Skin epidermis (tissue), 12 donors: ENCODE data around the gene RNF183.

ENCODE experiments used
- H3K27ac ChIP-seq, 21 experiments: fragments of 200-600 bp; sonication (generic) in 11 of 21; one replicate each; pipeline ENCODE4 v1.5.0; 2020; ENCODE audit warnings: mild to moderate bottlenecking in 3 of 21, inconsistent platforms in 2 of 21, moderate library complexity in 2 of 21
- H3K4me3 ChIP-seq, 7 experiments: fragments of 200-600 bp; sonication (generic) in 2 of 7; one replicate each; pipeline ENCODE4 v1.5.0; 2020; ENCODE audit warnings: inconsistent platforms in 2 of 7, mild to moderate bottlenecking in 2 of 7, moderate library complexity in 1 of 7

The RNF183 gene, protein sequence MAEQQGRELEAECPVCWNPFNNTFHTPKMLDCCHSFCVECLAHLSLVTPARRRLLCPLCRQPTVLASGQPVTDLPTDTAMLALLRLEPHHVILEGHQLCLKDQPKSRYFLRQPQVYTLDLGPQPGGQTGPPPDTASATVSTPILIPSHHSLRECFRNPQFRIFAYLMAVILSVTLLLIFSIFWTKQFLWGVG

DNA sequence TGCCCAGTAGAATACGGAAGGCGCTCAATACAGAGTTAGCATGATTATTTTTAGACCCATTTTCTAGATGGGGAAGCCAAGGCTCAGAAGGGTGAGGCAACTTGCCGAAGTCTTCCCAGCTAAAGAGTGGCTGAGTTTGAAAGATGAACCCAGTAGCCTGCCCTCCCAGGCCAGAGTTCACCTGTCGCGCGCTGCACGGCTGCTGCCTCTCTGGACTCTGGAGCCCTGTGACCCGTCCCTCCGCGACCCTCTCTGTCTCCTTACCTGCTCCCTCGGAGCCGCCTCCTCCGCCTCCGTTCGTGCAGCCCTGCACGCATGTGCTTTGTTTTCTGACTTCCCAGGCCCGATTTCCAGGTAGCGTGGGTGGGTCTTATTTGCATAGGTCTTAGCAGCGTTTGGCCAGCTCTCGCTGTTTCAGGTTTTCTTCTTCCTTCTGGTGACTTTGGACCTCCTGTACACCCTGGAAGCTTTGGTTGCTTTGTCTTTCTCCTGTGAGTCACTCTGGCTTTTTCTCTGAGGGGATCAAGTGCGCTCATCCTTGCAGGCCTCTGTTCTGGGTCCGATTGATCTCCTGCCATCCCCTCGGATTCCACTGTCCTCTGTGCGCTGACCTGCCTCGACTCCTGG, at the start of gene RNF183:
TSS of gene RNF183 (minus strand) at position 585 of the 627 bp plus-strand sequence. CDS start 5,192 bp downstream, outside the sequence.
- no peak within 1 kb of the TSS for H3K4me3 ChIP-seq
- no peak within 1 kb of the TSS for H3K27ac ChIP-seq

DNA sequence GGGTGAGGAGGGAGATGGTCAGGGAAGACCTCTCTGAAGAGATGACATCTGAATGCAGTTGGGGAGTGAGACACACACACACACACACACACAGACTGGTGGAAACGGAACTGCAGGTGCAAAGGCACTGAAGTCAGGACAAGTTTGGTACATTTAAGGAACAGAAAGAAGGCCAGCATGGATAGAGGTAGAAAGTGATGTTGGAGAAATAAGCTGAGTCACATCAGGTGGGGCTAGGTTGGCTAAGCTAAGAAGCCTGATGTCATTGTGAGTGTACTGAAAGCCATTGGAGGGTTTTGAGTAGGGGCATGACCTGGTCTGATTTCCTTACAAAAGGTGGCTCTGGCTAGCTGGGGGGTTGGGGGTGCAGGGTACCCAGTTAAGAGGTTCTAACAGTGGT, 49.2 kb upstream of the RNF183 start:
- H3K27ac ChIP-seq: no peak overlapping the region
- H3K4me3 ChIP-seq: no peak overlapping the region

DNA sequence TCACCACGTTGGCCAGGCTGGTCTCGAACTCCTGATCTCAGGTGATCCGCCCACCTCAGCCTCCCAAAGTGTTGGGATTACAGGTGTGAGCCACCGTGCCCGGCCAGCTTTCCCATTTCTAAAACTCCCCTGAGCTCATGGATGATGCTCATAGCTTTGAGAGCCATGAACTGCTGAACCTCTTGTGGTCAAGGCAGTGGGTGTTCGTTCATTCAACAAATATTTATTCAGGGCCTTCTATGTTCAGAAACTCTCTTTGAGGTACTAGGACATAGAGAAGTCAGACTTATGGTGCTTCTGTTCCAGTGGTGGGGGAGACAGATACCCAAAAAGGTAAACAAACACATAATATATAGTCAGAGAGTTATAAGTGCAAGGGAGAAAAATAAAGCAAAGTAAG, 48.8 kb upstream of the RNF183 start:
- H3K27ac ChIP-seq: no peak overlapping the region
- no peak overlapping the region for H3K4me3 ChIP-seq

DNA sequence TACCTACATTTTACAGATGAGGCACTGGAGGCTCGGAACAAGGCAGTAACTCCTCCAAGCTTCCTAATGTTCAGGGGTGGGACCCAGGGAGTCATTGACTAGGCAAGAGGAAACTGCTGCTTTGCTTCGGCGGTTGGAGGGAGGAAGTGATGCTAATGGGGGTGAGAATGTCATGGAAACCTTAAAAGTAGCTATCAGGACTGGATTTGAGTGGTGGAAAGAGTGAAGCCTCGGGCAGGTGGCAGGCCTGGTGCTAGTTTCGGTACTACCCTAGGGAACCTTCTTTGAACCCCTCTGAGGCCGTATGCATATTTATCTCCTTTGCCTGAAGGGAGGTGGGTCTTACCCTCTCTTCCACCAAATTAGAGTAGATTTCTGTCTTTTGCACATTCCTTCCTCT, 47.8 kb upstream of the RNF183 start:
- no peak overlapping the region for H3K4me3 ChIP-seq
- H3K27ac ChIP-seq: no peak overlapping the region

DNA sequence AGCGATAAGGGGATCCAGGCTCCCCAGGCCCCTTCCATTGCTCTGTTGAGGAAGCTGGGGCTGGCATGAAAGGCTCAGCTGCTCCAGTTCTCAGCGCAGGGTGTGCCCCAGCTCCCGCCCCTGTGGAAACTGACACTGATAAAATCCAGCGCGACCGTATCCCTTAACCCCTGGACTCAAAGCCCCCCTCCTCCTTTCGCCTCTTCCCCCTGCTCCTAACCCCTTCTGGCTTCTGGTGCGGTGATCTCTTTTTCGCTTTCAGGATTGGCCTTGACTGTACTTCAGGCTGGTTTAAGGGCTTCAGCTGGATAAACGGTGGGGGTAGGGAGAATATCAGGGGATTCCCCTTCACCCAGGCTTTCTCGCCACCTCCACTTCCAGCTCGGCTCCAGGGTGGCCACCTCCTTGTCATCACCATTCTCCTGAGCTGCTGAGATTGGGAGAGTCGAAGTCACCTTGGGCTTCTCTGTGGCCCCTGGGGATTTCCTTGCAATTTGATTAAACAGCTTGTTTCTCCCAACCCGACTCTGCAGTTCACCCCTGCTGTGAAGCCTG, 47.0 kb upstream of the RNF183 start:
- Histone ChIP-seq H3K4me3 (peak overlapping the region; percentile 28 to 59 (median 45)), H3K27ac (peak overlapping the region in 9 of 21 experiments; percentile 24 to 78 (median 65))

DNA sequence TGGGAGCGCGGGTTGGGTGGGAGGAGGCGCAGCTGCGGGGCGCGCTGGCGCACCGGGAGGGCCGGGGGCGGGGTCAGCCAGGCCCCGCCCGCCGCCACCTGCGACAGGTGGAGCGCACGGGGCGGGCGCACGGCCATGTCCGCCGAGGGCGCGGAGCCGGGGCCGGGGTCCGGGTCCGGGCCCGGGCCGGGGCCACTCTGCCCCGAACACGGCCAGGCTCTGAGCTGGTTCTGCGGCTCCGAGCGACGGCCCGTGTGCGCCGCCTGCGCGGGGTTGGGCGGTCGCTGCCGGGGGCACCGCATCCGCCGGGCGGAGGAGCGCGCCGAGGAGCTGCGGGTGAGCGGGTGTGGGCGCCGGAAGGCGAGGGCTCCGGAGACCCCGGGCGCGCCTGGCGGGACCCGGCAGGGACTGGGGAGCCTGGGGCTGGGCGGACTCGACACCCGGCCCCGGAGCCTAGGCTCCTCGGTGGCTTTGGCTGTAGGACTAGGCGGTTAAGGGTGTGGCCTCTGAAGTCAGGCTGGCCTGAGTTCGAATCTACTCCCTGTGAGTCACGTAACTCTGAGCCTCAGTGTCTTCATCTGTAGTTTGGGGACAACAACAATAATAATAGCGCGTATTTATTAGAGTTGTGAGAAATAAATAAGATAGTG, 46.4 kb upstream of the RNF183 start, which contains the start of gene BSPRY:
TSS of gene BSPRY (plus strand) at position 97 of the 650 bp plus-strand sequence. CDS start at position 136, 39 bp downstream.
- H3K4me3 ChIP-seq: peak within 1 kb of the TSS; percentile 28 to 59 (median 45)
- H3K27ac ChIP-seq: peak within 1 kb of the TSS in 12 of 21 experiments; percentile 27 to 78 (median 59)

DNA sequence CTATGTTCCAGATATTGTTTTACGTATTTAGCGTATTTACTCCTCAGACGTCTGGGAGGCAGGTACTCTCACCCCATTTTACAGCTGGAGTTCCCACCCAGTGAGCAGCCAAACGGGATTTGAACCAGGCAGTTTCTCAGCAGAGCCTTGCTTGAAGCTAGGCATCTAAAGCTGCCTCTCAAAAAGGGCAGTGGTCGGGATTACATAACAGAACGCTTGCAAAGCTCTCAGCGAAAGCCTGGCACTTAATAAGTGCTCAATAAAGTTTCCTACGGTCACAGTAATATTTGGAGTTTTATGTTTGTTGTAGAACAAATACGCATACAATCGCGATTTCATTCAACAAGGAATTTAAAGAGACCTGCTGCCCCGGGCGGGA, 45.9 kb upstream of the RNF183 start:
- Histone ChIP-seq H3K4me3 (peak overlapping the region in 5 of 7 experiments; percentile 41 to 59 (median 50)), H3K27ac (no peak overlapping the region)

DNA sequence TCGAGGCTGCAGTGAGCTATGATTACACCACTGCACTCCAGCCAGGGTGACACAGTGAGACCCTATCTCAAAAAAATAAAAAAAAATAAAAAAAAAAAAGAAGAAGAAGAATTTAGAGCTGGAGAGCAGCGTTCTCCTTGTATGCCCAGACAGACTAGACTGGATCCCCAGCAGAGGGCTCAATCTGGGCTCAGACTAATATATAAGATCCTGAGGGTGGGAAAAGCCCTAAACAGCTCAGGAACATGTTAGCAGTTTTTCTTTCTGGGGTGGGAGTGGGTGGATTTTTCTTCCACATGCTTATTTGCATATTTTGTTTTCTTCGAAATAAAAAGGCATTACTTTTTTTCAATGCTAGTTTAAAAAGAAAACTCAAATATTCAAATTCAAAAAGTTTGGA, 45.3 kb upstream of the RNF183 start:
- no peak overlapping the region for H3K27ac ChIP-seq
- H3K4me3 ChIP-seq: no peak overlapping the region

DNA sequence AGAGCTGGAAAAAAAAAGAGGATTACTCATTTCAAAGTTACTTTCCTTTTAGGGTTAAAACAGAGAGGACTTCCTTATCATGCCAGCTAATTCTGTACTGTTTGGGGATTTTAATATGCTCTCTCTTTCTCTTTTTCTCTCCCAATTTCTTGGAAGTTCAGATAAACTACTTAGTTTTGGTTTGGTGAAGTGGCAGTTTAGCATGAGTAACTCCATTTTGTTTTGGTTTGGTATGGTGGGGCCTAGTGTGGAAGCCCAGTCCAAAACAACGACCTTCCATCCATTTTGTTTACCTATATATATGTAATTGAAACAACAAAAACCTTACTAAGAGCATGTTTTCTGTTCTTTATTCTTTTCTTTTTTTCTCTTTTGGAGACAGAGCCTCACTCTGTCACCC, 42.5 kb upstream of the RNF183 start:
- H3K4me3 ChIP-seq: no peak overlapping the region
- peak overlapping the region in 1 of 21 experiments; percentile 23 for H3K27ac ChIP-seq

DNA sequence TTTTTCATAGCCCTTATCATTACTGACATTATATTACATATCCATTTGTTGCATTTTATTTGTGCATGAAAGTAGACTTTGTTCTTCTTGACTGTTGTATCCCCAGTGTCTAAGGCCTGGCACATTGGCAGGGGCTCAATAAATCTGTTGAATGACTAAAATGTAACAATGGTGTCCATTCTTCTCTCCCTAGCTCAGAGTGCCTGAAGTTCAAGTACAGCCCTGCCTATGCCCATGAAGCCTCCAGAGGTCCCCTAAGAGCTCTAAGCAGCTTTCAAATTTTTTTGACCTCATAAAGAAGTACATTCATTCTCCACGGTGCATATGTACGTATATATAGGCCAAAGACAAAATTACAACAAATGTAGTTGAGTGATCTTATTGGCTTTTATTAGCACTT, 42.0 kb upstream of the RNF183 start:
- no peak overlapping the region for H3K4me3 ChIP-seq
- peak overlapping the region in 3 of 21 experiments; percentile 23 to 77 (median 75) for H3K27ac ChIP-seq

DNA sequence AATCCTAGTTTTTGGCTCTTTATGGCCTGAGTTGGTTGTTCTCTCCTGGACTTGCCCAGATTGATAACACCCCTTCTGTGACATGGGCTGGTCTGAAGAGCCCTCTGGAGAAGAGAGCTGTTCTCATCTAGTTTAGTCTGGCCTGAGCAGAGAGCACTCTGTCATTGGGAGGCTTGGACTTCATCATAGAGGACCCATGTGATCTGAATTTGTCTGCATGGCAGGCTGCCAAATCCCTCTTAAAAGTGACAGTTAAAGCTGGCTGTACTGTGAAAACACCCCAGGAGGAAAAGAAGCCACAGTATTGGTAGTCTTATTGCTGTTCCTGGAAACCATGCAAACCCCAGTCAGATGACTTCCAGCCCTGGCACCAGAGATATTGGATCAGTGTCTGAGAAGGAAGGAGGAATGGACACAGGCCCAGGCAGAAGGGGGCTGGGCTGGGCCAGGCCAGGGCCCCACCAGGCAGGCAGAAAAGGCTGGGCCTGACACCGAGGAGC, 40.6 kb upstream of the RNF183 start:
- Histone ChIP-seq H3K27ac (peak overlapping the region in 14 of 21 experiments; percentile 20 to 80 (median 60)), H3K4me3 (no peak overlapping the region)

DNA sequence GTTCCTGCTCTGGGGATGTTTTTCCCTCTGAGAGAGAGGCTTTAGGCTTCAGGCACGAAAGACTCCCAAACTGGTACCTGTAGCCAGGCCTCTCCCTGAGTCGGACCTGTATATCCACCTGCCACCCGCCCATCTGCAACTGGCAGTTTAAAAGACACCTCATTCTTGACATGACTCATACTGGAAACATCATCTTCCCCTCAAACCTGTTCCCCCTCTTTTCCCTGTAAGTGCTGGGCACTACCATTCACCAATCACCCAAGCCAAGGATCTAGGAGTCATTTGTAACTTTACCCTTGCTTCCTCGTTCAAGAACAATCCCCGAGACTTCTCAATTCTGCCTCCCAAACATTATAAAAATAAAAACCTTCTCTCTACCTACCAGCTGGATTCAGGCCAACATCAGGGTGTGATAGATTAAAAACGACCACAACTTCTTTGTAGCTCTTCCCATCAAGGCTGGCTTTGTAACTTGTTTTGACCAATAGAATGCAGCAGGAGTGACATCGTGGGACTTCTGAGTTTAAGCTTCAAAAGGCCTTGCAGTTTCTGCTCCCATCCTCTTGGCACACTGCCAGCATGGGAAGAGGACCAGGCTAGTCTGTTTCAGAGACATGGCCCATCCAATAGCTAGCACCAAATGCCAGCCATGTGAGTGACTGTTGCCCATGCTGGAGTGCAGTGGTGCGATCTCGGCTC, 38.7 kb upstream of the RNF183 start:
- Histone ChIP-seq H3K27ac (peak overlapping the region in 15 of 21 experiments; percentile 0 to 81 (median 56)), H3K4me3 (no peak overlapping the region)

DNA sequence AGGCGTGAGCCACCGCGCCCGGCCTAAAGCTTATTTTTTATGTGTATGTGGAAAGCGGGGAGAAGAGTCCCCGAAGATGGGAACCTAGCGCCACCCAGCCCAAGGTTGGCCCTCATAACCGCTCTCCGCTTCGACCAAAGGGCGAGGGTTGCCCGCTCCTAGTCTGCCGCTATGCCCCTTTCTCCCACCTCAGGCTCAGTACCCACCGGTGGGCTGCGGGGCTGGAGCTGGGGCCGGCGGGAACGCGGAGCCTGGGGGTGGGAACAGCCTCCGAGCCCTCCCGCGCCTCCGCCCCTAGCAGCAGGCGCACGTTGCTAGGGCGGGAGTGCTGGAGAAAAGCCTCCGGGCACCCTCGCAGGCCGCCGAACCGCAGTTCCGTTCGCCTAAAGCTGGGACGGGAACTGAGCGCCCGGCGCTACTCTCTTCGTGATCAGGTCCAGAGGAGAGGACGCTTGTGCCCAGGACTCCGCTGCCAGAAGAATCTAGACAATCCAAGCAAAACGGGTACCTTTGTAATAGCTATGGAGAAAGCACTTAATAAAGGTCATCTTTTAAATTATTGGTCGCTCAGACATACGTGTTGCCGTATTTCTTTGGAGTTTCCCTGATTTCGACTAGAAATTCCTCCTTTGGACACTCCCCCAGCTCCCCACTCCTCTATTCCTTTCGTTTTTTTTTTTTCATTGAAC, 37.0 kb upstream of the RNF183 start, which contains the start of gene WDR31:
TSS of gene WDR31 (minus strand) at position 265 of the 689 bp plus-strand sequence. CDS start 8,253 bp downstream, outside the sequence.
- Histone ChIP-seq H3K4me3 (peak within 1 kb of the TSS; percentile 46 to 66 (median 60)), H3K27ac (peak within 1 kb of the TSS in 18 of 21 experiments; percentile 43 to 86 (median 70))

DNA sequence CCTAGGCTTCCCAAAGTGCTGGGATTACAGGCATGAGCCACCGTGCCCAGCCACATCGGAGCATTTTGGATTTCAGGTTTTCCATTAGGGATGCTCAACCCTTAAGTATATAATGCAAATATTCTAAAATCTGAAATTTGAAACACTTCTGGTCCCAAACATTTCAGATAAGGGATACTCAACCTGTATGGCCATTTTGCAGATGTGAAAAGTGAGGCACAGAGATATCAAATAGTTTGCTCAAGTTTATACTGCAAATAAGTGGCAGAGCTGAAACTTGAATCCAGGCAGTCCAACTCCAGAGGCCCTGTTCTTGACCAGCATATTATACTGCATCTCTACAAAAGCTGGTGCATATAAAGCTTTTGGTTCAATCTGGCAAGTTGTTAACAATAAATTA, 34.5 kb upstream of the RNF183 start:
- no peak overlapping the region for H3K27ac ChIP-seq
- no peak overlapping the region for H3K4me3 ChIP-seq

DNA sequence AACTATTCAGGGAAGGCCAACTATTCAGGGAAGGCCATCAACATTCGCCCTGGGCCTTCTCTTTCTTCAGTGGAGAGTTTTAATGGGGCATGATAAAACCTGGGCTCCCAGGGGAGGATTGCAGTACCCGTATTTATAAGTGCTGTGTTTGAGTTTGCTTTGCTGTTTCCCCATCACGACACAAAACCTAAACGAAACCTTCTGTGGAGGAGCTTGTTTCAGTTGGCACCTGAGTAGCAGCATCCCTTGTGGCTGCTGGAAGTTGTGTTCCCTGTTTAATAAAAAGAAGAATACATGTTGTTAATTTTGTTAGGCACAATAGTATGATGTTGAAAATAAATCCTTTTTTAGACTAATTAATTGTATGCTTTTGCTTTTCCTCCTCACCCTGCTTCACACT, 28.6 kb upstream of the RNF183 start:
- Histone ChIP-seq H3K27ac (no peak overlapping the region), H3K4me3 (no peak overlapping the region)

DNA sequence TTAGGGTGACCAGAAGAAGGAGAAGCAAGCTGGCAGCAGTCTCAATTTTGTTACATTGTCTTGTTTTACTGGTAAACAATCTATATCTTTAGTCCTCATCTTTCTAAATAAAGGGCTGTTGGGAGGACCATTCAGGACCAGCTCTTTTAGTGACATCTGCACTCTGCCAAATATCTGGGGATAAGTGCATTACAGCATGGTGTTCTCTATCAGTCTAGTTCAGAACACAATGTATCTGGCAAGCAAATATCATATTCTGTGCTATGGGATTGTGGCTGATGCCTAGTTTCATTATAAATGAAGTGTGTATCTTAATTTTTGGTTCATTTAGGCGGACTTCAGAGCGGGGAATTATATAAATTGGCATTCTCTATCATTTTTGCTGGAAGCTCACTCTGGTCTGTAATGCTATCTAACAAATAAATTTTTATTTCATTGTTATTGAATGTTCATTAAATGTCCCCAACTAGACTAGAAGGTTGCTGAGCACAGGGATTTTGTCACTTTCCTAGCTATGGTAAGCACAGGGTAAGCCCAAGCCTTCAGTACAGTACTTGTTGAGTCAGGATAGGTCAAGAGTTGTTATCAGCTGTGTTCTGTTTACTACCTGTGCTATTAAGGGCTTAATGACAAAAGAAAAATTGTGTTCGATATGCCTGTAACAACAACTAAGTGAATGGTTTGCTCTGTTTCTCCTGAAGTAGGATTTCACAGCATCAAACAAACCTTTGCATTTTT, 25.0 kb upstream of the RNF183 start:
- Histone ChIP-seq H3K27ac (no peak overlapping the region), H3K4me3 (no peak overlapping the region)

DNA sequence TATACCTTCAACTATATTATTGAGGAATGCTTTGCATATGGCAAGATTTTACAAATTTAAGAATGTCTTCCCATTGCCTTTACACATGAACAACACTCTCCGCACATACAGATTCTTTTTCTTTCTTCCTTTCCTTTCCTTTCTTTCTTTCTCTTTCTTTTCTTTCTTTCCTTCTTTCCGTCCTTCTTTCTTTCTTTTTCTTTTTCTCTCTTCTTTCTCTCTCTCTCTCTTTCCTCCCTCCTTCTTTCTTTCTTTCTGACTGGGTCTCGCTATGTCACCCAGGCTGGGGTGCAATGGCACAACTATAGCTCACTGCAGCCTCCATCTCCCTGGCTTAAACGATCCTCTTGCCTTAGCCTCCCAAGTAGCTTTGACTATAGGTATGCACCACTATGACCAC, 23.1 kb upstream of the RNF183 start:
- no peak overlapping the region for H3K27ac ChIP-seq
- H3K4me3 ChIP-seq: no peak overlapping the region

DNA sequence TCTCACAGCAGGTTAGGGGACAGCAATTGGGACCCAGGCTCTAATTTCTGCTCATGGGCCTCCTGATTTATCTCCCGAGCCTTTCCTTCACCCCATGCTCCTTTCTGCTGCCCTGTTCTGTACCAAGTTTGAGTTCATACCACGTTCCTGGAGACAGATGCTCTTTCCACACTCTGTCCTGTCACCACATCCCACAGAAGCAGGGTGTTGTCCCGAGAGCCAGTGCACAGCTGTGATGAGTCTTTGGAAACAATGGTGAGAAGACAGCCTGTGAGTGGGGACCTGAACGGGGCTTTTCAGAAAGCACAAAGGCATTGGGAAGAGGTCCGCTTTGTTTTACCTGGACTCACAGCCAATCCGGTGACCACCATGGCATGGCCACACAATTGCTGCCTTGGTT, 19.5 kb upstream of the RNF183 start:
- H3K27ac ChIP-seq: no peak overlapping the region
- no peak overlapping the region for H3K4me3 ChIP-seq
